HFFc6 (cell line): ENCODE data around the gene FAM120C. TPM values are rescaled to one million over a fixed set of nuclear protein-coding genes. Genes with fewer than 3 reads are reported as not detected.

ENCODE experiments used
- DNase-seq: peaks from one replicate; pipeline ENCODE4 v3.0.0-alpha.2; 2018
- H3K27ac Mint-ChIP-seq: 2 replicates; pipeline ENCODE4 v1.8.0; 2020; ENCODE audit warnings: mild to moderate bottlenecking, mixed read lengths
- H3K27me3 Mint-ChIP-seq: 2 replicates; pipeline ENCODE4 v1.8.0; 2021; ENCODE audit warnings: mild to moderate bottlenecking, moderate library complexity, mixed read lengths; ENCODE audit not compliant: insufficient read depth
- H3K36me3 Mint-ChIP-seq: 2 replicates; pipeline ENCODE4 v1.8.0; 2021; ENCODE audit warnings: low read depth, mixed read lengths
- H3K4me1 Mint-ChIP-seq: 2 replicates; pipeline ENCODE4 v1.8.0; 2020; ENCODE audit warnings: low read depth, mixed read lengths
- H3K4me3 Mint-ChIP-seq: 2 replicates; pipeline ENCODE4 v1.8.0; 2020; ENCODE audit warnings: mild to moderate bottlenecking, moderate library complexity, mixed read lengths
- H3K9me3 Mint-ChIP-seq: 2 replicates; pipeline ENCODE4 v1.8.0; 2020; ENCODE audit warnings: mild to moderate bottlenecking, mixed read lengths
- CTCF ChIP-seq: fragments of 200-600 bp; sonication (generic); IDR thresholded peaks from 2 replicates; pipeline ENCODE4 v1.5.0; 2021; ENCODE audit warnings: antibody characterized with exemption, mild to moderate bottlenecking
- total RNA-seq, 6 experiments: library from RNA; stranded (reverse); fragmentation: NEBNext Ultra II Directional; extraction: Animal tissue kit (Norgen Biotek cat#: 25700); gene quantifications; 2 replicates in 1 of 6; 3 replicates in 5 of 6; pipeline ENCODE4 v1.2.3, GENCODE V29; 2021

The FAM120C gene
- total RNA-seq, 6 experiments from 2014 or later: 8.3 to 10.0 (median 9.1) TPM

GRCh38 chrX:54089191-54089590, 93.9 kb downstream of the FAM120C start:
- Mint-ChIP-seq H3K4me3 (no peak overlapping the region), H3K4me1 (peaks cover 13% of the 10 kb centered on the region), H3K27ac (no peak overlapping the region), H3K27me3 (no peaks in the 10 kb centered on the region), H3K36me3 (no peaks in the 10 kb centered on the region; the same call in none of the 2 replicates), H3K9me3 (no peaks in the 10 kb centered on the region)
- TF ChIP-seq CTCF: no peak
- no peak for DNase-seq

GRCh38 chrX:54087661-54088060, 95.4 kb downstream of the FAM120C start:
- Mint-ChIP-seq H3K4me1 (peaks cover 7% of the 10 kb centered on the region; the same call in 1 of the 2 replicates), H3K4me3 (no peak overlapping the region), H3K27ac (no peak overlapping the region), H3K9me3 (no peaks in the 10 kb centered on the region), H3K27me3 (no peaks in the 10 kb centered on the region), H3K36me3 (no peaks in the 10 kb centered on the region; the same call in none of the 2 replicates)
- DNase-seq: no peak
- TF ChIP-seq CTCF: no peak

- peak overlapping the region; percentile 61; the same call in 1 of the 2 replicates for H3K27ac Mint-ChIP-seq
- peak; percentile 3 for DNase-seq
- TF ChIP-seq CTCF: no peak
- no peak overlapping the region for H3K4me3 Mint-ChIP-seq
- H3K9me3 Mint-ChIP-seq: no peaks in the 10 kb centered on the region
- H3K4me1 Mint-ChIP-seq: peaks cover 7% of the 10 kb centered on the region; the same call in 1 of the 2 replicates
- H3K27me3 Mint-ChIP-seq: no peaks in the 10 kb centered on the region
- no peaks in the 10 kb centered on the region; the same call in 1 of the 2 replicates for H3K36me3 Mint-ChIP-seq
Measured at GRCh38 chrX:54085666-54086065, 97.4 kb downstream of the FAM120C start.

- peak; percentile 82 for DNase-seq
- Mint-ChIP-seq H3K27ac (peak overlapping the region; percentile 75), H3K9me3 (no peaks in the 10 kb centered on the region), H3K27me3 (no peaks in the 10 kb centered on the region), H3K4me3 (no peak overlapping the region), H3K4me1 (peaks cover 9% of the 10 kb centered on the region), H3K36me3 (no peaks in the 10 kb centered on the region)
- TF ChIP-seq CTCF: no peak
Measured at GRCh38 chrX:54076903-54077302, 106.2 kb downstream of the FAM120C start.

GRCh38 chrX:54074826-54075225, 108.2 kb downstream of the FAM120C start:
- Mint-ChIP-seq H3K4me1 (peaks cover 9% of the 10 kb centered on the region), H3K27me3 (no peaks in the 10 kb centered on the region), H3K27ac (no peak overlapping the region), H3K4me3 (no peak overlapping the region), H3K9me3 (no peaks in the 10 kb centered on the region), H3K36me3 (no peaks in the 10 kb centered on the region)
- no peak for TF ChIP-seq CTCF
- no peak for DNase-seq

GRCh38 chrX:54067766-54068165, 115.3 kb downstream of the FAM120C start:
- DNase-seq: no peak
- H3K36me3 Mint-ChIP-seq: no peaks in the 10 kb centered on the region
- H3K9me3 Mint-ChIP-seq: no peaks in the 10 kb centered on the region

More at GRCh38 chrX:54067766-54068165, 115.3 kb downstream of the FAM120C start:
- Mint-ChIP-seq H3K4me1 (peaks cover 20% of the 10 kb centered on the region), H3K4me3 (no peak overlapping the region), H3K27me3 (peaks cover 2% of the 10 kb centered on the region; the same call in 1 of the 2 replicates), H3K27ac (no peak overlapping the region)
- no peak for TF ChIP-seq CTCF
